ENCODE results near the gene PLOD3.

Gene PLOD3

DNA sequence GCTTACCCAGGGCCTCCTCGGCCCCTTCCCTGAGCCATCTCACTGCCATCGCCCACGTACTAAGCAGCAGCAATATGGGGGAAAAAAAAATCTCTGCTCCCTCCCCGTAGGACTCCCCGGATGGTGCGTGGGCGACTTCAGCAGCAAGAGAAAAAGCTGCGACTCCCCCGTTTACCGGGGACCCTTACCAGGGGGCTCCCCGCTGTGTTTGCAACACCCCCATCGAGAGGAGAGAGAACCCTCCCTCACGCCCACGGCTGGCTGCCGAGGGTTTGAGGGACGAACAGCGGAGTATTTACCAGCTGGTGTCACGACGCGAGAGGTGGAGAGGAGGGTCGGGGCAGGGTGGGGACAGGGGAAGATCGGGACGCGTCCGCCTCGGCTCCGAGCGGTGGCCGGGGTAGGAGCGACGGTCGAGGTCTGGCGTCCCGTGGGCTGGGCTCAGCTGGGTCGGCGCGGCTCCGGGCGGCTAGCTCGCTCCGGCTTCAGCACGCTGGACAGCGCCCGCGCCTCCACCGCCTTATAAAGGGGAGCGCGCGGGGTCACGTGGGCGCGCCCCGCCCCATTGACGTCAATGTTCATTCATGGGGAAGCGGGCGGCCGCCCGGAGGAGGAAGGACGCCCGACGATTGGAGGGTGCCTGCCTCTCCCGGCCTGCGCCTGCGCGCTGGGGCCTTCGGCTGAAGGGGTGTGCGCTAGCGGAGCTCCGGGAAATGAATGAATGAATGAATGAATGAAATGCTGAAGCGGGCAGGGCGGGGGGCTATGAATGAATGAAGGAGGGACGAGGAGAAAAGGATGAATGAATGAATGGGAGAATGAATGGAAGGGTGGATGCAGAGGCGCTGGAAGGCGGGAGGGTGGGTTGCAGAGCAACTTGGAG, 52.1 kb downstream of the PLOD3 start, which contains the start of gene VGF:
VGF (minus strand) TSS at position 495 of the 883 bp plus-strand sequence. CDS start 726 bp downstream, outside the sequence.
- no peak for FAIRE-seq
- TF ChIP-seq POLR2A (IDR thresholded peaks at IDR 0.05; ENCODE audit: low read depth, low read length): no peak
- DNase-seq (ENCODE audit: insufficient read length, low spot score): peak; percentile 95

DNA sequence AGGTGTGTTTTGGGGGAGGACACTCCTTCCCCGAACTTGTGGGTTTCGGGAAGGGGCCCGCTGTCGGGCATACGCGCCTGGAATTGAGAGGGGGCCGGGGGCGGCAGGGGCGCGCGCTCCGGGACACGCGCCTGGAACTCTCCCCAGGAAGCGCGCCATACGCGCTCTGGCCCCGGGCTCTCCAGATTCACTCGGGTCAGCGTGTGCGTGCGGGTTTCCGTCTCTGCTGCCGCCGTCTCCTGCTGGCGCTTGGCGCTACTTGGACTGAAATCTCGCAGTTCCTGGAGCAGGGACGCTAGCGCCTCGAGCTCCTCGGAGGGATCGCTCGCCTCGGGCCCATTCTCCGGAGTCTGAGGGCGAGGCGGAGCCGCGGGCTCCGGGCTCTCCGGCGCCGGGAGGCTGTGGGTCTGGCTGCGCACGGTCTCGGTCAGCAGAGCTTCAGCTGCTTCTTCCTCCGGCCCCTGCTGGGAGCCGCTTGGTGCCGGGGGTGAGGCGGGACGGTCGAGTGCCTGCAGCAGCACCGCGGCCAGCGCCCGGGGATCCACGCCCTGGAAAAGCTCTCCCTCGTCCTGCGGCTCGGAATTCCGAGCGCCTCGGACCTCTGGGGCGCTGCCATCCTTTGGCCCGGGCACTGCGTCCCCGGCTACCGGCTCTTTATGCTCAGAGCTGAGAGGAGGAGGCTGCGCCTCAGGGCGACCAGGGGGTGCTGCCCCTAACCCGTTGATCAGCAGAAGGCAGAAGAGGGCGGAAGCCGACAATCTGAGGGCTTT, 53.1 kb downstream of the PLOD3 start:
- no peak for FAIRE-seq
- no peak for DNase-seq (ENCODE audit: insufficient read length, low spot score)
- no peak for TF ChIP-seq POLR2A (IDR thresholded peaks at IDR 0.05; ENCODE audit: low read depth, low read length)

DNA sequence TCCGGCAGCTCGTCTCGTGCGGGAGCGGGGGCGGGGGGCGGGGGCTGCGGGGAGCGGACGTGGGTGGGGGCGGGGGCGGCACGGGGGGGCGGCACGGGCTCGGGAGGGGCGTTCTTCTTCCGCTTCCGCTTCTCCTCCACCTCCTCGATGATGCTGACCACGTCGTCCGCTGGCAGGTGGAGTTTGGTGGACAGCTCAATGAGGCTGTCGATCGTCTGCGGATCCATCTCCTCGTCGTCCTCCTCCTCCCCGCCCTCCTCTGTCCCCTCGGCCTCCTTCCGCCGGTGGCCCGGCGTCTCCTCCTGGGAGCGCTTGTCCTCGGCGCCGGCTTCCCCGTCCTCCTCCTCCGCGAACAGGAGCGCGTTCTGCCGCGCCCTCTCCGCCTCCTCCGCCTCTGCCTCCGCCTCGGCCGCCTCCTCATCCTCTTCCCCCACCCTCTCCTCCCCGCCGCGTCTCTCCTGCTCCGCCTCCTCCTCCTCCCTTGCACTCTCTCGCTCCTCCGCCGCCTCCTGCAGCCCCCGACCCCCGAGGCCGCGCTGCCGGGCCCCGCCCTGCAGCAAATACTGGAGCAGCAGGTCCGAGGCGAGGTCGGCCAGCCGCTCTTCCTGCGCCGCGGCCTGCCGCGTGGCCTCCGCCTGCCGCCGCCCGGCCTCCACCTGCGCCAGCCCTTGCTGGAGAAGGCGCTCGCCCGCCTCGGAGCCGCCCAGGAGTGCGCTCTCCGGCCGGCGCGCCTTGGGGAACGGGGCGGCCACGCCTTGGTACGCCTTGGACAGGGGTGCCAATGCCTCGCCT, 53.9 kb downstream of the PLOD3 start:
- TF ChIP-seq POLR2A (IDR thresholded peaks at IDR 0.05; ENCODE audit: low read depth, low read length): 0 out of 2 replicates have a peak, but pooled peaks have one; percentile 27
- no peak for DNase-seq (ENCODE audit: insufficient read length, low spot score)
- FAIRE-seq: no peak

DNA sequence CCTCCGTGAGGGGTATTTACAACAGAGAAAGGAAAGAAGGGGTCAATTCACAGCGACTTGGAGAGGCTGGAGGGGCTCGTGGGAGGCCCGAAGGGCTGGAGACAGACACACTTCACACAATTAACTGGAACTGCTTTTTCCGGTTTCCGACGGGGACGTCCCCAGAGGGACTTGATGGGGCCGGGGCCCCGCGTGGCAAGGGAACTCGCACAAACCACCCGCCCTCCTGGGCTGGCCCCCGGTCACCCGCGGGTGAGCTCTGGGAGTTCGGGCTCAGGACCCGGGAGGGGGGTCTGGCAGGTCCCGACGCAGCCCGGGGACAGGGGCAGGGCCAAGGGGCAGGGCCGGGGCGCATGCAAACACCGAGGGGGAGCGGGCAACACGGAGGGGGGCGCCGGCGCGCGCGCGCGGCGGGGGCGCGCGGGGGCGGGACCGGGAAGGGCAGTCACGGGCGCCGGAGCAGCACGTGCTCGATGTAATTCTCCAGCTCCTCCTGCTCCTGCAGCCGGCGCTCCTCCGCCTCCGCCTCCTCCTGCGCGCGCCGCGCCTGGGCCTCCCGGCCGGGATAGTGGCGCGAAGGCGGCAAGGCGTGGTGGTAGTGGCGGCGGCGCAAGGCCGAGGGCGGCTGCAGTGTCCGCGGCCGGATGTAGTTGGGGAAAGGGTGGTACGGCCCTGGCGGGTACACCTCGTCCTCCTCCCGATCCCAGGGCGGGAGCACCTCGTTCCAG, 54.7 kb downstream of the PLOD3 start:
- no peak for FAIRE-seq
- peak; percentile 69 for DNase-seq (ENCODE audit: insufficient read length, low spot score)
- TF ChIP-seq POLR2A (IDR thresholded peaks at IDR 0.05; ENCODE audit: low read depth, low read length): peak; percentile 22; the same call in 1 of the 2 replicates

DNA sequence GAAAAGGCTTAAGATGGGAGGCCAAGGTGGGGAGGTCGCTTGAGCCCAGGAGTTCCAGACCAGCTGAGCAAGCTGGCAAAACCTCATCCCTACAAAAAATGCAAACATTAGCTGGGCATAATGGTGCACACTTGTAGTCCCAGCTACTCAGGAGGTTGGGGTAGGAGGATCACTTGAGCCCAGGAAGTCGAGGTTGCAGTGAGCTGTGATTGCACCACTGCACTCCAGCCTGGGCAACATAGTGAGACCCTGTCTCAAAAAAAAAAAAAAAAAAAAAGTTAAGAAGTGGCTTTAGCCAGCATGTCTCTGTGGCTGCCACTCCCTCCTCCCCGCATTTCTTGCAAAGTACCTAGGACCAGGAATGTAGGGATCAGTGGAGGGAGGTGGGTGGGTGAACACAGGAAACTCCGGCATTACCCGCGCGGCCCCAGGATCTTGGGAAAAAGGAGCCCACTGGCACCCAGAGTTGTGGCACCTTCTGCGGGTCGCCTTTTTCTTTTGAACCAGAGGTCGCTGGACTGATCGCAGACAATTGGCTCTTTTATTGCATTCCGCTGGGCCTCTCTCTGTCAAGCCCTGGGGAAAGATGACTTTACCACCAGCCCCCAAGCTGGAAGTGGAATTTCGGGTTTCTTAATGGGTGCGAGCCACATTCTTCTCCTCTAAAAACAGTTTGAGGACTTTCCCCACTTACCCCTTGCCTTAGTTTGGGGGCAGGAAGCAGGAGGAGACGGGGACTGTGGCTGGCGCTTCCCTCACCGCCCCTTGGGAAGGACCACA, 55.5 kb downstream of the PLOD3 start:
- TF ChIP-seq POLR2A (IDR thresholded peaks at IDR 0.05; ENCODE audit: low read depth, low read length): no peak
- no peak for DNase-seq (ENCODE audit: insufficient read length, low spot score)
- no peak for FAIRE-seq

DNA sequence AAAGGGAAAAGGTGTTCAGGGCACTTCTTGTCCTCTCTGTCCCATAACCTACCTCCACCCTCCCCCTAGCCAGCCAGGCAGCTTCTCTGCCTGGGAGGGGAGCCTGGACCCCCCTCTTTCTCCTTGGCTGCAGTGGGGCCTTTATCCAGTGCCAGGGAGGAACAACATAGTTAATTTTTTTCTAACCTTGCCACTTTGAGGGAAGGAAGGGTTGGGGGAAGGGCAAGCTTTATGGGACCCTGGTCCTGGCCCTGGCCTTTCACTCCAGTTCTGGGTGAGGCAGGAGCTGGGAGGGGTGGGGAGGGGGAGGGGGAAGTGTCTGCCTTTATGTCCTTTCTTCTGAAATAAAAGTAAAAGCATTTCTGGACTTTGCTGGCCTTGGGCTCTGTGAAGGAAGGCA, 56.5 kb downstream of the PLOD3 start:
- DNase-seq (ENCODE audit: insufficient read length, low spot score) (no peak), FAIRE-seq (no peak)
- no peak for TF ChIP-seq POLR2A (IDR thresholded peaks at IDR 0.05; ENCODE audit: low read depth, low read length)

DNA sequence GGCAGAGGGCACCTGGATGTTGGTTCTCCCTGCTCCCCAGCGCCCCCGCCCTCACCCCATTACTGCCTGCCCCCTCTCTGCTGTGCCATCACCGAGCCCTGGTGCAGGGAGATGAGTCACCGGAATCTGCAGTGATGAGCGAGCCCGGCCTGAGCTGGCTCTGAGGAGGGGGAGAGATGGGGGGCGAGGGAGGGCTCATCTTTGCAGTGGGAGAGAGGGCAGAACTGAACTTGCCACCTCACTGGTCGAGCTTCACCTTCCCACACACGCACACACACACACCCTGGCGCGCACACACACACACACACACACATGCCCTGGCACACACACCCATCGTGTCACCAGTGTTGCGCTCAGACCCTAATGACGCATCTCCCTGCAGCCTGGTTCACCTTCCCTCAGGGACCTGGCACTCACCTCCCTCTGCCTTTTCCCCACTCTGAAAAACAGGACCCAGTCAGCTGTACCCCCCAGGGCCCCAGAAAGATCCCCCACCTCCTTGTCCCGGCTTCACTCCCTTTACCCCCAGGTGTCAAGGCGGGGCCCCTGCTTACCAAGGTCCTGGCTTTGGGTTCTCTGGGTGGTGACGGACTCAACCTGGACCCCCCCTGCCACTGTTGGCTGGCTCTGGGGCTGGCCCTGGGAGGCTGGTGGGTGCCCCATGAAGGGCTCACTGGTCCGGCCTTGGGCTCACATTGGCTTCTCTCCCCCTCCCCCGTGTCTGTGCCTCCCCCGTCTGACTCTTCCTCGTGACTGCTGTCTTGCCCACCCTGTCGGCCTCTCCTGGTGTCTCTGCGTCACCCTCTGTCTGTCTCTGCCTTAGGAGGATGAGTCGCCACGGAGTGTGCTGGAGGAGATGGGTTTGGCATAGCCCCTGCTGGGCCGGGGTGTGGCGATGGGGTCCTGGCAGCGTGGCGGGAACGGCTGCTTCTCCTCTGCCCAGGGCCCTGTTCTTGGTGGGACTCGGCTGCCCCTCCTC, 57.4 kb downstream of the PLOD3 start:
- FAIRE-seq (no peak), DNase-seq (ENCODE audit: insufficient read length, low spot score) (peak; percentile 89)
- no peak for TF ChIP-seq POLR2A (IDR thresholded peaks at IDR 0.05; ENCODE audit: low read depth, low read length)

DNA sequence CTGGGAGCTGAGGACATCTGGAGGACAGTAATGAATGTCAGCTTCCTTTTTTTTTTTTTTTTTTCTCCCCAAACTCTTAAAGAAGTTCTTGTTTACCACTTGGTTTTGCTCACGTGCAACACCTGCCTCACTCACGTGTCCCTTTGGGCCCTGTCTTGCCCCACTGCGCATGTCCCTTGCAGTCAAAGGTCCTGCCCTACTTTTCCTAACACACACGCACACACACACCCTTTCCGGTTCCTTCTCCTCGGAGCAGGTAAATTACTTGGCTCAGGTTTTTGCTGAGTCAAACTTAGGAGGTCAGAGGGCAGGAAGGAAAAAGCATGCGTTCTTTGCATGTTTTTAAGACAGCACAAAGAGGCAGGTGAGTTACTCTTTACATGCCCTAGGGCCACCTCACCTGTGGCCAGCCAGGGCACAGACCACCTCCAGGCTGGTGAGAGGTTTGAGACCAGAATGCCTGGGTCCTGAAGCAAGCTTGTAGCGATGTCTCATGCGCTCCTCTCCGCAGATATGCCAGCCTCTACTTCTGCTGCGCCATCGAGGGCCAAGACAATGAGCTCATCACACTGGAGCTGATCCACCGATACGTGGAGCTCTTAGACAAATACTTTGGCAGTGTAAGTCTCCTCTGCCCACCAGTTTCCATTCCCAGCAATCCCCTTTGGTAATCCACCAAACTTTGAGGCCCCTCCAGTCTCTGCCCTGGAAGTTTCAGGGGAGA, 60.4 kb downstream of the PLOD3 start:
- no peak for TF ChIP-seq POLR2A (IDR thresholded peaks at IDR 0.05; ENCODE audit: low read depth, low read length)
- FAIRE-seq: no peak
- DNase-seq (ENCODE audit: insufficient read length, low spot score): no peak

DNA sequence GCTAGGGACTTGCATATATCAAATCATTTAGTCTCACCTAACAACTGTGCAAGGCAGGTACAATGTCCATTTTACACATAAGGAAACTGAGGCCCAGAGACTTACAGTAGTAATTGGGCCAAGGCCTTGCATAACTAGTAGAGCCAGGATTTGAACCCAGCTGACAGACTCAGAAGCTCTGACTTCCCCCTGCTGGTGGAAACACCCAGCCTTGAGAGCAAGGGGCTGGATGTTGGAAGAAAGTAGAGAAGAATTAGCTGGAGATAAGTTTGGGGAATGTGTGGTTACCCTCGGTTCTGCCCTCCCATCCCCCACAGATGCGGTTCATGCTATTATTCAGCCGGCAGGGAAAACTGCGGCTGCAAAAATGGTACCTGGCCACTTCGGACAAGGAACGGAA, 61.1 kb downstream of the PLOD3 start:
- FAIRE-seq: no peak
- no peak for DNase-seq (ENCODE audit: insufficient read length, low spot score)
- TF ChIP-seq POLR2A (IDR thresholded peaks at IDR 0.05; ENCODE audit: low read depth, low read length): no peak

Measured in H54 (cell line).